NCI-H1105 treated with DMSO at 0.1 percent for 48 hours (cell line): ENCODE results near the gene VCAM1.

Experiments
- DNase-seq: peaks from one replicate; lab custom pipeline; 2025; lab: John Stamatoyannopoulos, UW

VCAM1 gene

DNA sequence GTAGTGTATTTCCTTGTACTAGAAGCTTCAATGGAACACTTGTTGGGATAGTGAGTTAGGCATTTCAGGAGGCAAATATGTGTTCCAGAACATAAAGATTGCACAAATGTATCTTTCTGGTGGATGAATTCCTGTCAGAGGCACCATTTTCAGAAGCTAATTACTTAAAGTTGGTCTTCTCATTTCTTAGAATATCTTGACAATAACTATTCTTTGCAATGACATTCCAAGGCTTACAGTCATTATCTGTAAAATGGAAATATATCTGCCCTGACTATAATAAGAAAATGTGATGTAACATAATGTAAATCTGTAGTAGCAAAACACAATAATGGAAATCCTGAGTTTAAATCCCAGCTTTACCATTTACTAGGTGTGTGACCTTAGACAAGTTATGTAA, 2.7 kb downstream of the VCAM1 start:
- DNase-seq, result no peak

DNA sequence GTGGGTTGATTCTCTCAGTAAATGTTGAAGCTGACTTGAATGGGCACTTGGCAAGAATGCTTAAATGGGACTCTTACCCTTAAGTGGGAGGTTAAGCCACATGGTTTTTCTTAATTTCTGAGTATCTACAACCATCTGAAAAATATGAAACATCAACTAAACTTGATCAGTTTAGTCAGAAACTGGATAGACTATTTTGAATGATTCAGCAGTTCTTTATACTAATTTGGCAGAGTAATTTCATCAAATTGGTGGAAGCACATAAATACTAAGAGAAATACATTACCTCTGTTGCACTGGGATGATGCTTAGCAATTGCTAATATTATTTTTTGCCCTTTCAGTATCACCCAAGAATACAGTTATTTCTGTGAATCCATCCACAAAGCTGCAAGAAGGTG, 4.7 kb downstream of the VCAM1 start:
- DNase-seq, result no peak

DNA sequence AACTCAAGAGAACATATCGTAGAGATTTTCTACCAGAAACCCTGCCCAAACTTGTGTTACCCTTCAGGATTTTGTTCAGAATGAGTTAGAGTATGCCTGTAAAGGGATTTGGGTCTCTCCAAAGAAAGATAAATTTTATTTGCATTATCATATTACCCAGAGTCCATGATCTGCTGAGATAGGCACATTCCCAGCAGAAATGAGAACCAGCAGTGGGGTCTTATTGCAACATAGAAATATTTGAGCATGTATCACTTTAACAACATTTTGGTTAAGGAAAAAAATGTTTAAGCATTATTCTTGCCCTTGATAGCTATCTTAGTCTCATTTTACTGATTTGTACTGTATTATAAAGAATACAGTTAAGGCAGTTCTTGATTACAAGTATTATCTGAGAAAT, 10.6 kb downstream of the VCAM1 start:
- no peak for DNase-seq

DNA sequence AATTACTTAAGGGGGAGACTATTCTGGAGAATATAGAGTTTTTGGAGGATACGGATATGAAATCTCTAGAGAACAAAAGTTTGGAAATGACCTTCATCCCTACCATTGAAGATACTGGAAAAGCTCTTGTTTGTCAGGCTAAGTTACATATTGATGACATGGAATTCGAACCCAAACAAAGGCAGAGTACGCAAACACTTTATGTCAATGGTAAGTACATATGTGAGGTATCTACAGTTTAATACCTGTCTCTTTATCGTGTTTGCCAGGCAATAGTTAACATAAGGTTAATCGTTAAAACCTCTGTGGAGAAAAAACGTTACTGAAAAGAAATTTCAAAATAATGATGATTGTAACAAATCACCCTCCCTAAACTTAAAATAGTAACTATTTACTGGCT, 11.8 kb downstream of the VCAM1 start:
- no peak for DNase-seq

DNA sequence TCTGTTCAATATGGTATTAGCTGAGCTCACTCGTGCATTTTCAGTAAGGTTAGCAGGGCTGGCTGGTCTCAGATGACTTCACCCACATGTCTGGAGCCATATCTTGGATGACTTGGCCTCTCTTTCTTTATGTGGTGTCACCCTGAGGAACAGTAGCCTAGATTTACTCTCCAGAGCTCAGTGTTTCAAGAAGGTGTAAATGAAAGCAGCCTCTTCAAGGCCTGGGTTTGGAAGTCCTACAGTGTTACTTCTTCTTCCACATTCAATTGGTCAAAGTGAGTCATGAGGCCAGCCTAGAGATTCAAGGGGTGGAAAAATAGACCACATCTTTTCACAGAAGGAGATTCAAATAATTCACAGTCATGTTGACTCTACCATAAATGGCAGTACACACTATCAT, 12.2 kb downstream of the VCAM1 start:
- DNase-seq, result no peak

DNA sequence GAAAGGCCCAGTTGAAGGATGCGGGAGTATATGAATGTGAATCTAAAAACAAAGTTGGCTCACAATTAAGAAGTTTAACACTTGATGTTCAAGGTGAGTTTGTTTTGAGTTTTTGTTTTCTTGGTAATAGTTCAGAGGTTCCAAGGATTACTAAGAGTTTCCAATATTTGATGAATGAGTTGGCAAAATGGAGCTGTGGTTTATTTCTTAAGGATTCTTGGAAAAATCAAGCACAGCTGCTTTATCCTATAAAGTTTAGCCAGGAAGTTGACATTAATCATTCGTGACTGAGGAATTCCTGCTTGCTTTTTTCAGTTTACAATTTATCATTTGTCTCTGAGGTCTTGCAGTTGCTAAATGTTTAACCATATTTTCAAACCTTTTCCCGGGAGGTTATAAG, 15.1 kb downstream of the VCAM1 start:
- DNase-seq, result no peak

DNA sequence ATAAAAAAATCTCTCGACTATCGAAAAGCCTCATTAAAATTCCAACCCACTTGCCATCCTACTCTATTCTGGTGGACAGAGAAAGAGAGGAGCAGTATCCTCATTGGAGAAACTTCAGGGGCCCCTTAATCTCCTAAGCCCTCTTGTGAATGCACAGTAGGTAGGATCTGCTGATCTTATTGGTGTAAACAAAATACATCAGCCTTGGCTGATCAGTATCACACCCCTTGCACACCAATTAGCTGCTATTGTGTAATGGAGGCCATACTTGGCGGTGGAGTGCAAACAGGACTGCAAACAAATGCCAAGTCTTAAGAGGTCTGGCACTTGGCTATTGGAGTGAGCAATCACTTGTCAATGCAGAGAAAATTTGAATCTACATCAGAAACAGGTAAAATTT, 15.7 kb downstream of the VCAM1 start:
- peak; percentile 51 for DNase-seq

DNA sequence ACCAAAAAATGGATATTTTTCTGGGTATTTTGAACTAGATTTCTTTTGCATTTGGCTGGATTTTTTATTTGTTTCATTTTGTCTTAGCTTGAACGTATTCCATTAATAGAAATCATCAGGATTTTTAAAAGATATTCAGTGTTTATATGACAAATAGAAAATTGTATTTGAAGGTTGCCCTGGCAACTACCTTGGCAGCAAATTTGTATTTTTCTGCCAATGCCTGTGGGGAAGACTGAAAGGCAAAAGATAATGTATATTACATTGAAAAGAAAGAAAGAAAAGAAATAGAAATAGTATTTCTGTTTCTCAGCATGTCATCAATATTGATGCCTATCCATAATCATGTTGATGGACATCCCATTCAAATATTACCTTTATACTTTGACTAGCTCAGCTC, 16.8 kb downstream of the VCAM1 start:
- DNase-seq, result no peak

DNA sequence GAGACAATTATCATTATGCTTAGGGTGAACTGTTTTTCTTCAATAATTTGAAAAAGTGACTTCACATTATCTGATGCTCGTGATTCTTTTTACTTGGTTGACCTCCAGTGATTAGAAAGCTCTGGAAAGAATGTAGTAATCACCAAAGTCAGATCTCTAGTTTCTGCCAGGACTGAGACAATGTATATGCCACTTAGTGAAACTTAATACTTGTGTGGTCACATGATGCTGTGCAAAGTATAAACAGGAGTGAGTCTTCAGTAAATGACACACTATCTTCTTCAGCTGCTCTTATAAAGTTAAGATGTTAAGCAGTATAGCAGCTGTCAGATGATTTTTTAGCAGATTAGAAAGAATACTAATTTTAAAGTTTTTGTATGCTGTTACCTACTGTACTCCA, 17.2 kb downstream of the VCAM1 start:
- DNase-seq, result peak; percentile 36

DNA sequence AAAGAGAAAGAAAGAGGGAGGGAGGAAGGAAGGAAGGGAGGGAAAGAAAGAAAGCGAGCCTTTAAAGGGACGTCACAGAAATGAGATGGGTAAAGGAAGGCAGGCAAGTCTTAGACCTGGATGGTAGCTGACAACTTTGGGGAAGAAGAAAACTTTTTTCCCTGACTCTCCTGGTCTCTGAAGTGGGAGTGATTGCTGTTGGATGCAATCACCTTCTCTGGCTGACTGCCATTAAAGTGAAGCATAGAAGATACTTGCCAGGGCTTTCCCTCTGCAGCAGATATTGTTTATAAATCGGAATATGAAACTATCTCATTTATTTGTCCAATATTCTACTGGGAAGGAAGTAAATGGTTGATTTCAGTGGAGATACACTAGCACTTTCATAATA, 27.0 kb downstream of the VCAM1 start:
- no peak for DNase-seq

DNA sequence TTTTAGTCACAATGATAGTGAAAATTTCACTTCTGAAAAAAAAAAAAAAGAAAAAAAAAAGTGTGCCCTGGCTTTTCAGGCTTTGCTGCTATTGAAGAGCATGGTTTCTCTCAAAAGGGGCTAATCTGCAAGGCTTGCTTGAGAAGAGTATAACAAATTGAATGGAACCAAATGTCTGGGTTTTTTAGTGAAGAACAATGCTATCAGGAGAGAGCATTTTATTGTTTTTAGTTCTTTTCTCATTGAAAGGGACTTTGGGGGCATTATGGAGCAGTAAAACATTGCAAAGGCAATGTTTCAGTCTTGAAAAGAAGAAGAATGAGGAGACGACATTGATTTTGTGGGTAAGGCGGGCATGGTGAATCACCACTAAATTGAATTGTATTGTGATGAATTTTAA, 28.2 kb downstream of the VCAM1 start:
- DNase-seq, result no peak

DNA sequence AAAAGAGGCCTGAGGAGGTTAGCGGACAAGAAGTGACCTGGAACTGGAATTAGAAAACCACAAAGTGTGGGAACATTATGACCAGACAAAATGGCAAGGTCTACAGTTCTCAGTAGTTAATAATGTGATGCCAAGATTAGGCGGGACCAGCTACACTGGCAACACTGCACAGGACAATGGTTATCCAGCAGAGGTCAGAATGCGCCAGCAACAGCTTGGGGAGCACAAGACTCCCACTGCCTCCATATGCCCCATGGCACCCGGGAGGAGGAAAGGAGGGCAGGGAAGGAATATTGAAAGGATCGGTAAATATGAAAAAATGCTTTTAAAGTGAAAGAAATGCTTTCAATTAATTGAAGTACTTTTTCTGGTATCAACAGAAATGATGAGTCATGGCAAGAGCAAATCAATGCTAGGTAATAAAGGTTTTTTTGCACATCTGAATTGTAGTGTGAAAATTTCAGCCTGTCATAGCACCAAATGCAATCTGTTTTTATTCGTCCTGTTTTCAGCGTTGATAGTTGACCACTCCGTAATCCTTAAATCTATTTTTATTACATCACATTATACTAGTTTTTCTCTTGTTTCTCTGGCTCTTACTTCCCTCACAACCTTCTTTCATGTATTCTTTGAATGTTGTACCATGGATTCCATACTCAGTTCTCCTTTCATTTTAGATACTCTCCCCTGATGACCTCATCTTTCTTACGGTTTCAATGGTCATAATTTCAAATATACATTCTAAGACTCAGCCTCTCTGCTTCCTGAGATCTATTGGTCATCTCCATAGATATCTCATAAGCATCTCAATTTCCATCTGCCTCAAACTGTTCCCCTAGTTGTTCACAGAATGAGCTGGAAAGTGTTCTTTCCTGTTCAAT, 30.7 kb downstream of the VCAM1 start:
- no peak for DNase-seq

DNA sequence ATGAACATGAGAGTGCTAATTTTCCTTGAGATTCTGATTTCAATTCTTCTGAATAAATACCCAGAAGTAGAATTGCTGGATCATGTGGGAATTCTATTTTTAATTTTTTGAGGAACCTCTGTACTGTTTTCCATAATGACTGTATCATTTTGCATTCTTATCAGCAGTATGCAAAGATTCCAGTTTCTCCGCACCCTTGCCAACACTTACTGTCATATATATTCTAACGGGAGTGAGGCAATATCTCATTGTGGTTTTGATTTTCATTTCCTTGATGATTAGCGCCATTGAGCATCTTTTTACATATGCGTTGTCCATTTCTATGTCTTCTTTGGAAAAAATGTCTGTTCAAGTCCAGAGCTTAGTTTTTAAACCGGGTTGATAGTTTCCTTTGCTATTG, 33.2 kb downstream of the VCAM1 start:
- DNase-seq, result no peak

DNA sequence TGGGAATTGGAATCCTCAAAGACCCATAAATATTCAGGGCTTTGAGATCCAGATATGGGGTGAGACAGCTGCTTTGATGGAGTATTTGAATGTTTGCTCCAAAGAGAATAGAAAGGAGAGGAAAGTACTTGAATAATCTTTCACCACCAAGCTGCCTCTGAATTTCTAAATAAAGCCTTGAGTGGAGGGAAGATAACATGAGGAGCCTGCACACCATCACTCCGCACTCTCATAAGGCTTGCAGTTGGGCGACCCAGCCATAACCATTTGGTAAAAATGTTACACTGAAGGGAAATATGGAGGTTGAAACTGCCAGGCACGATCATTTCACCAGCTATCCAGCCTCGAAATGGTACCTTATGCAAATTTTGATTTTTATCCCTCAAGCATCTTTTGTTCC, 38.4 kb downstream of the VCAM1 start:
- DNase-seq, result no peak

DNA sequence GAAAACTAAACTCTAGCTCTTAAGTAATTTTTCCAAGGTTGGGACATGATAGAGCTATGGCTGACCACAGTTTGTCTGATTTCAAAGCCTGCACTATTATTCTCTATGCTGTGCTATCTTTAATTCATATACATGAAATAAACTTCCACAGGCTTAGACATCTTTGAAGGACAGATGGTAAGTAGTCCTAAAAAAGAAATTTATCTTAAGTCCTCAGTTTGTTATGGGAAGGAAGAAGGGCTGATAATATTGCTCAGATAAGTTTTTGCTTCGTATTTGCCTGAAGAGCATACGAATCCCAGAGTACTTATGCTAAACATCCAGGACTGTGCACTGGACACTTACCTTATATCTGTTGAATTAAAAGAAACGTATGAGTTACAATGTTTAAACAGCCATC, 39.6 kb downstream of the VCAM1 start:
- DNase-seq, result no peak

DNA sequence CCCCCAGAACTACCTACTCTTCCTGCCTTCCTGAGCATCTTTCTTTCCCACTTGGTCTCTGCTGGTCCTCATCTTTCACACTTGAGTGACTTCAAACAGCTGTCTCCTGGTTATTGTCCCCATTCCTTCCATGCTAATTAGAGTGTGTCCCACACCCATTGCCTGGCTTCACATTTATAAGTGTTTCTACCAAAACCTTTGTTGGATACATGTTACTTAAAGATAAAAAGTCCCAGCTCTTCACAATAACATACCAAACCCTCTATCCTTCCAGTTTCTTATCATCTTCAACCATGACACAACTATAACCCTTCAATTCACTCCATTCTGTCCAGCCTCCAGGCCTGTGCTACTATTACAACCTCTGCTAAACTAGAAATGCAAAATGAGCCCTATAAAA, 41.0 kb downstream of the VCAM1 start:
- DNase-seq, result no peak

DNA sequence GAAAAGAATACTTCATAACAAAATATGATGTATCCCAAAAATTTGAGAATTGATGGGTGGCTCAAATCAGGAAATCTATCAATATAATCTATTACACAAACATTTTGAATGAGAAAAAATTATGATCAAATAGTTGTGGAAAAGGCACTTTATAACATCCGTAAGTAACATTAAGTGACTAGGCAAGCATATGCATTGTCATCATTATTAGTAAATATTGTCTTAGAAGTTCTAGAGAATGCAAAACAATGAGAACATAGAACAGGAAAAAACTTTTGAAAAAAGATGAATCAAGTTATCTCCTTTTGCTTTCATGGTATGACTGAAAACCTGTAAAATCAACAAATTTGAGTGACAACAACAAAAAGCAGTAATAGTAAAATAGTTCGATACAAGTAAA, 42.9 kb downstream of the VCAM1 start:
- DNase-seq, result no peak

DNA sequence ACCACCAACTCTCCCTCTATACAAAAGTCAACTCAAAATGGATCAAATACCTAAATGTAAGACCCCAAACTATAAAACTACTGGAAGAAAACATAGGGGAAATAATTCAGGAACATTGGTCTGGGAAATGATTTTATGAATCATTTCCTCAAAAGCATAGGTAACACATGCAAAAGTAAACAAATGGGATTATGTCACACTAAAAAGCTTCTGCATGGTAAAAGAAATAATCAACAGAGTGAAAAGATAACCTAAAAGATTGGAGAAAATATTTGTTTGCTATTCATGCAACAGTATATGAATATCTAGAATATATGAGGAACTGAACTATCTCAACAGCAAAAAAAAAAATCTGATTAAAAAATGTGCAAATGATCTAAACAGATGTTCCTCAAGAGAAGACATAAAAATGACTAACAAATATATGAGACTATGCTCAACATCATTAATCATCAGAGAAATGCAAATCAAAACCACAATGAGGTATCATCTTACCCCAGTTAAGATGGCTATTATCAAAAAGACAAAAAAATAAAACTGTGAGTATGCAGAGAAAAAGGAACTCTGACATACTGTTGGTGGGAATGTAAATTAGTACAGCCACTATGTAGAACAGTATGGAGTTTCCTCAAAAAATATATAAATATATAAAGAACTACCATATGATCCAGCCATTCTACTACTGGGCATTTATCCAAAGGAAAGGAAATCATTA, 47.8 kb downstream of the VCAM1 start:
- no peak for DNase-seq

DNA sequence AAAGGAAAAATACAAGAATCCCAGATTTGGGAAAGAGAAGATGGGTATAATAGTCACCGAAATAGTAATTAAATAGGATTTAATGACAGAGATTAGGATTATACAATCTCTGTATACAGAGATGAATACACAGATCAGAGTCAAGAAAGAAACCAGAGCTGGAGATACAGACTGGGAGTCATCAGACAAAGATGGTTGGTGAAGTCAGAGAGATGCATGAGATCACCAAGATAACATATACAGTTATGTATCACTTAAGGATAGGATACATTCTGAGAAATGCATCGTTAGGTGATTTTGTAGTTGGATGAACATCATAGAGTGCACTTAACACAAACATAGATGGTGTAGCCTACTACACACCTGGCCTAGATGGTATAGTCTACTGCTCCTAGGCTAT, 49.8 kb downstream of the VCAM1 start:
- DNase-seq, result no peak

DNA sequence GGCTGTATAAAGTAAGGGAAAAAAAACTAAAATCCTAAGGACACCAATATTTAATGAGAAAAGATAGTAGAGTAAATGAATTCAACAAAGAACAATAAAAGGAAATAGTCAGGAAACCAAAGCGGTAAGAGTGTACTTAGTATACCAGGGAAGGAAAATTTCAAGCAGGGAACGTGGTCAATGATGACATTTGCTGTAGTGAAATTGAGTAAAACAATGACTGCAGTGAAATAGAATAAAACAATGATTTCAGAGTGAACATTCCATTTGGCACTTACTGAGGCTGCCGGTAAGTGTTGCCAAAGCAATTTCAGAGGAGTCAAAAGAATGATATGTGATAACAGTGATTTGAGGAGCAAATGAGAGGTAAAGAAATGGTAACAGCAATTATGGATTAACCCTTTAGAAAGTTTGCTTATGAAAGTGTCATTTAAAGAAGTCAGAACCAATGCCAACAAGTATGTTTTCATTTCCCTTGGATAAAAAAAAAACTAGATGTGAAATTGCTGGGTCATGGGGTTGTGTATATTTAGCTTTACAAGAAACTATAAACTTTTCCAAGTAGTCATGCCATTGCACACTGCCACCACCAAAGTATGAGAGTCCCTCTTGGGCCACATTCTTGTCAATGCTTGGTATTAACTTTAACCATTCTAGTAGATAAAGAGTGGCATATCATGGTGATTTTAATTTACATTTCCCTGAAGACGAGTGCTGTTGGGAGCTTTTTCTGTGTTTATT, 50.5 kb downstream of the VCAM1 start:
- DNase-seq, result no peak

DNA sequence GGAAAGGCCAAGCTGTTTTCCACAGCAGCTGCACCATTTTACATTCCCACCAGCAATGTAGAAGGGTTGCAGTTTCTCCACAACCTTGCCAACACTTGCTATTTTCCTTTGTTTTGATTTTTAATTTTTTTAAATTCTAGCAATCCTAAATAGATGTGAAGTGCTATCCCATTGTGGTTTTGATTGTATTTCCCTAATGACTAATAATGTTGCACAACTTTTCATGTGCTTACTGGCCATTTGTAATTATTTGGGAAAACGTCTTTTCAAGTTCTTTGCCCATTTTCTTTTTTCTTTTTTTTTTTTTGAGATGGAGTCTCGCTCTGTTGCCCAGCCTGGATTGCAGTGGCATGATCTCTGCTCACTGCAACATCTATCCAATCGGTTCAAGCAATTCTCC, 53.9 kb downstream of the VCAM1 start:
- no peak for DNase-seq

DNA sequence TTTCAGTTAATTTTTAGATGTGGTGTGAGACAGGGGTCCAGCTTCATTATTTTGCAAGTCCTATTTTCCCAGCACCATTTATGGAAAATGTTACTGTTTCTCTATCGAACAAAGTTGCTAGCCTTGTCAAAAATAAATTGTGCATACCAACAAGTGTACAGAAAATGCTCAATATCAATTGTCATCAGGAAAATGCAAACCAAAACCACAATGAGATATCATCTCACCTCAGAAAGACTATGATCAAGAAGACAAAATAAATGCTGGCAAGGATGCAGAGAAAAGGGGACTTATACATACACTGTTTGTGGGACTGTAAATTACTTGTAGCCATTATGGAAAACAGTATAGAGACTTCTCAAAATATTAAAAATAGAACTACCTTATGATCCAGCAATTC, 54.8 kb downstream of the VCAM1 start:
- no peak for DNase-seq

DNA sequence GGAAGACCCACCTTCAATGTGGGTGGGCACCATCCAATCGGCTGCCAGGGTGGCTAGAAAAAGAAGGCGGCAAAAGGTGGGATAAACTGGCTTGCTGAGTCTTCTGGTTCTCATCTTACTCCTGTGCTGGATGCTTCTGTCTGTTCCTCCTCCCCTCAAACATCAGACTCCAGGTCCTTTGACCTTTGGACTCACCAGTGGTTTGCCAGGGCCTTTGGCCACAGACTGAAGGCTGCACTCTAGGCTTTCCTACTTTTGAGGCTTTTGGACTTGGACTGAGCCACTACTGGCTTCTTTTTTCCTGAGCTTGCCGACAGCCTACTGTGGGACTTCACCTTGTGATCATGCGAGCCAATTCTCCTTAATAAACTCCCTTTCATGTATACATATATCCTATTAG, 55.9 kb downstream of the VCAM1 start:
- no peak for DNase-seq
